WTC11 (cell line): Measurements from ENCODE around the gene CCDC85A. TPM values are rescaled to one million over a fixed set of nuclear protein-coding genes. Genes with fewer than 3 reads are reported as not detected.

Source experiments
- ATAC-seq: fragments of 200-7000 bp; cut with Tn5 transposase; 2 replicates; pipeline ENCODE4 v1.10.0; 2021; ENCODE audit warnings: mild to moderate bottlenecking, moderate library complexity
- CTCF ChIA-PET: fragments of 300-600 bp; sonication (Branson Sonifier 250); formaldehyde crosslinking; loops from one replicate; lab custom pipeline; 2021; ENCODE audit warnings: antibody characterized with exemption; lab: Charles Lee
- POLR2A ChIA-PET: fragments of 350-600 bp; sonication (Branson Sonifier 250); formaldehyde crosslinking; loops from one replicate; lab custom pipeline; 2021; ENCODE audit warnings: antibody characterized with exemption; lab: Charles Lee
- DNase-seq: peaks from one replicate; pipeline ENCODE4 v3.0.0; 2021; ENCODE audit warnings: low spot score
- H3K27ac Mint-ChIP-seq: 2 replicates; pipeline ENCODE4 v1.8.0; 2021; ENCODE audit warnings: mixed read lengths
- H3K27me3 Mint-ChIP-seq: 2 replicates; pipeline ENCODE4 v1.8.0; 2021; ENCODE audit warnings: low read depth, mild to moderate bottlenecking, moderate library complexity, mixed read lengths
- H3K36me3 Mint-ChIP-seq: 2 replicates; pipeline ENCODE4 v1.8.0; 2021; ENCODE audit warnings: mixed read lengths
- H3K4me1 Mint-ChIP-seq: 2 replicates; pipeline ENCODE4 v1.8.0; 2022; ENCODE audit warnings: mixed read lengths
- H3K4me3 Mint-ChIP-seq: 2 replicates; pipeline ENCODE4 v1.8.0; 2021; ENCODE audit warnings: mild to moderate bottlenecking, moderate library complexity, mixed read lengths
- H3K9me3 Mint-ChIP-seq: 2 replicates; pipeline ENCODE4 v1.8.0; 2021; ENCODE audit warnings: mixed read lengths
- CBFB ChIP-seq: sonication (generic); formaldehyde crosslinking; IDR thresholded peaks from 2 replicates; pipeline ENCODE4 v1.8.1; 2022; ENCODE audit warnings: mild to moderate bottlenecking, low read depth, missing genetic modification reagents
- CREM ChIP-seq: sonication (generic); formaldehyde crosslinking; IDR thresholded peaks from 2 replicates; pipeline ENCODE4 v1.8.1; 2022; ENCODE audit warnings: mild to moderate bottlenecking, missing genetic modification reagents, moderate library complexity
- ELF4 ChIP-seq: sonication (generic); formaldehyde crosslinking; IDR thresholded peaks from 2 replicates; pipeline ENCODE4 v1.8.1; 2022; ENCODE audit warnings: low read depth, mild to moderate bottlenecking, moderate library complexity, missing genetic modification reagents
- GABPB1 ChIP-seq: sonication (generic); formaldehyde crosslinking; IDR thresholded peaks from 2 replicates; pipeline ENCODE4 v1.8.1; 2023; ENCODE audit warnings: mild to moderate bottlenecking, missing genetic modification reagents
- GRHL2 ChIP-seq: fragments of 250-450 bp; sonication (Bioruptor Pico); IDR thresholded peaks from 2 replicates; pipeline ENCODE4 v1.8.0; 2022; ENCODE audit warnings: mild to moderate bottlenecking, moderate library complexity; ENCODE audit not compliant: insufficient replicate concordance, severe bottlenecking
- GTF2I ChIP-seq: fragments of 250-450 bp; sonication (Bioruptor Pico); conservative IDR thresholded peaks from 2 replicates; pipeline ENCODE4 v1.4.0; 2021; ENCODE audit warnings: mild to moderate bottlenecking
- NFE2L1 ChIP-seq: sonication (generic); formaldehyde crosslinking; IDR thresholded peaks from 2 replicates; pipeline ENCODE4 v1.8.1; 2023; ENCODE audit warnings: missing genetic modification reagents
- NR3C1 ChIP-seq: sonication (generic); formaldehyde crosslinking; conservative IDR thresholded peaks from 2 replicates; pipeline ENCODE4 v1.8.1; 2023; ENCODE audit warnings: low read depth, mild to moderate bottlenecking, missing genetic modification reagents
- OVOL2 ChIP-seq: fragments of 250-450 bp; sonication (Bioruptor Pico); IDR thresholded peaks from 2 replicates; pipeline ENCODE4 v1.9.0; 2021; ENCODE audit warnings: mild to moderate bottlenecking, borderline replicate concordance
- PRRX2 ChIP-seq: fragments of 250-450 bp; sonication (Bioruptor Pico); IDR thresholded peaks from 2 replicates; pipeline ENCODE4 v1.8.0; 2021; ENCODE audit warnings: mild to moderate bottlenecking
- SOX15 ChIP-seq: fragments of 250-450 bp; sonication (Bioruptor Pico); IDR thresholded peaks from 2 replicates; pipeline ENCODE4 v1.9.0; 2021; ENCODE audit warnings: mild to moderate bottlenecking
- SP1 ChIP-seq: sonication (generic); formaldehyde crosslinking; conservative IDR thresholded peaks from 2 replicates; pipeline ENCODE4 v1.8.1; 2022; ENCODE audit warnings: missing genetic modification reagents
- TEAD4 ChIP-seq: sonication (generic); formaldehyde crosslinking; IDR thresholded peaks from 2 replicates; pipeline ENCODE4 v1.8.0; 2022; ENCODE audit warnings: mild to moderate bottlenecking, missing genetic modification reagents
- ZNF232 ChIP-seq: sonication (generic); formaldehyde crosslinking; IDR thresholded peaks from 2 replicates; pipeline ENCODE4 v1.8.0; 2022; ENCODE audit warnings: mild to moderate bottlenecking, missing genetic modification reagents
- total RNA-seq: library from RNA; stranded (reverse); gene quantifications from 3 replicates; pipeline ENCODE4 v1.2.3, GENCODE V29; 2021
- TF ChIP-seq, protein P1 (sequence below): sonication (generic); formaldehyde crosslinking; IDR thresholded peaks from 2 replicates; pipeline ENCODE4 v1.8.1; 2023; ENCODE audit warnings: mild to moderate bottlenecking, missing genetic modification reagents, borderline replicate concordance
- TF ChIP-seq, protein P2 (sequence below): fragments of 250-450 bp; sonication (Bioruptor Pico); IDR thresholded peaks from 2 replicates; pipeline ENCODE4 v1.9.0; 2021; ENCODE audit warnings: mild to moderate bottlenecking, borderline replicate concordance
- TF ChIP-seq, protein P3 (sequence below): sonication (generic); formaldehyde crosslinking; IDR thresholded peaks from 2 replicates; pipeline ENCODE4 v1.8.1; 2022; ENCODE audit warnings: missing genetic modification reagents, borderline replicate concordance
- TF ChIP-seq, protein P4 (sequence below): fragments of 250-450 bp; sonication (Bioruptor Pico); conservative IDR thresholded peaks from 2 replicates; pipeline ENCODE4 v1.9.0; 2021; ENCODE audit warnings: mild to moderate bottlenecking

The CCDC85A gene
- total RNA-seq, 1 experiment from 2014 or later = 0.22 TPM

DNA sequence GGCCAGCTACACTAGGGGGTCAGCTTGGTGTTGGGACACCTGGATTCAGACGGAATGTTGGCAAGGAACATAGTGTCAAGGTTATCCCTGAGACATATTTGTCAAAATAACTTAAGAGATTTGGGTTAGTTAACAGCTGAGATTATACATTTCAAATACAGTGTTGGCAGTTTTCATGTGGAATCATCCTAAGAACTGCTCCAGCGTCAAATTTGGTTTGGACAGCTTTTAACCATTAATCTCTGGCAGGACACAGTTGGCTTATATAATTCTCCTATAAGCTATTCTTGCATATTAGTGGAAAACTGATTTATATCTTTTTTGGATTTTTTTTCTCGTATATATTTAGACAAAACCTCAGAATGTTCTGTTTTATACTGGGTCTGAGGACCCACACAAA, 132.2 kb downstream of the CCDC85A start:
- peaks cover 6% of the 10 kb centered on the region for H3K4me1 Mint-ChIP-seq
- CTCF ChIA-PET = no interaction called here
- no peak overlapping the region for H3K4me3 Mint-ChIP-seq
- DNase-seq = no peak
- H3K27me3 Mint-ChIP-seq = no peaks in the 10 kb centered on the region; the same call in 1 of the 2 replicates
- POLR2A ChIA-PET = interaction anchor here (0.6 kb wide), 1 partner anchor 296 kb away, joined by 6 read pairs; no protein-coding TSS in a partner anchor
- no peaks in the 10 kb centered on the region for H3K36me3 Mint-ChIP-seq
- H3K9me3 Mint-ChIP-seq = no peaks in the 10 kb centered on the region
- no peak overlapping the region for H3K27ac Mint-ChIP-seq
- no peak for ATAC-seq
- no peak for TF ChIP-seq OVOL2 (CRISPR knock-in tag)
- no peak for TF ChIP-seq SP1 (CRISPR knock-in tag)
- no peak for TF ChIP-seq TEAD4 (CRISPR knock-in tag)
- TF ChIP-seq GTF2I (CRISPR knock-in tag) = no peak
- TF ChIP-seq SOX15 (CRISPR knock-in tag) = no peak
- TF ChIP-seq NR3C1 (CRISPR knock-in tag) = no peak
- TF ChIP-seq CBFB (CRISPR knock-in tag) = no peak
- no peak for TF ChIP-seq GRHL2
- TF ChIP-seq NFE2L1 (CRISPR knock-in tag) = no peak
- TF ChIP-seq, protein P1, sequence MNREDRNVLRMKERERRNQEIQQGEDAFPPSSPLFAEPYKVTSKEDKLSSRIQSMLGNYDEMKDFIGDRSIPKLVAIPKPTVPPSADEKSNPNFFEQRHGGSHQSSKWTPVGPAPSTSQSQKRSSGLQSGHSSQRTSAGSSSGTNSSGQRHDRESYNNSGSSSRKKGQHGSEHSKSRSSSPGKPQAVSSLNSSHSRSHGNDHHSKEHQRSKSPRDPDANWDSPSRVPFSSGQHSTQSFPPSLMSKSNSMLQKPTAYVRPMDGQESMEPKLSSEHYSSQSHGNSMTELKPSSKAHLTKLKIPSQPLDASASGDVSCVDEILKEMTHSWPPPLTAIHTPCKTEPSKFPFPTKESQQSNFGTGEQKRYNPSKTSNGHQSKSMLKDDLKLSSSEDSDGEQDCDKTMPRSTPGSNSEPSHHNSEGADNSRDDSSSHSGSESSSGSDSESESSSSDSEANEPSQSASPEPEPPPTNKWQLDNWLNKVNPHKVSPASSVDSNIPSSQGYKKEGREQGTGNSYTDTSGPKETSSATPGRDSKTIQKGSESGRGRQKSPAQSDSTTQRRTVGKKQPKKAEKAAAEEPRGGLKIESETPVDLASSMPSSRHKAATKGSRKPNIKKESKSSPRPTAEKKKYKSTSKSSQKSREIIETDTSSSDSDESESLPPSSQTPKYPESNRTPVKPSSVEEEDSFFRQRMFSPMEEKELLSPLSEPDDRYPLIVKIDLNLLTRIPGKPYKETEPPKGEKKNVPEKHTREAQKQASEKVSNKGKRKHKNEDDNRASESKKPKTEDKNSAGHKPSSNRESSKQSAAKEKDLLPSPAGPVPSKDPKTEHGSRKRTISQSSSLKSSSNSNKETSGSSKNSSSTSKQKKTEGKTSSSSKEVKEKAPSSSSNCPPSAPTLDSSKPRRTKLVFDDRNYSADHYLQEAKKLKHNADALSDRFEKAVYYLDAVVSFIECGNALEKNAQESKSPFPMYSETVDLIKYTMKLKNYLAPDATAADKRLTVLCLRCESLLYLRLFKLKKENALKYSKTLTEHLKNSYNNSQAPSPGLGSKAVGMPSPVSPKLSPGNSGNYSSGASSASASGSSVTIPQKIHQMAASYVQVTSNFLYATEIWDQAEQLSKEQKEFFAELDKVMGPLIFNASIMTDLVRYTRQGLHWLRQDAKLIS (CRISPR knock-in tag) = no peak
- TF ChIP-seq, protein P2, sequence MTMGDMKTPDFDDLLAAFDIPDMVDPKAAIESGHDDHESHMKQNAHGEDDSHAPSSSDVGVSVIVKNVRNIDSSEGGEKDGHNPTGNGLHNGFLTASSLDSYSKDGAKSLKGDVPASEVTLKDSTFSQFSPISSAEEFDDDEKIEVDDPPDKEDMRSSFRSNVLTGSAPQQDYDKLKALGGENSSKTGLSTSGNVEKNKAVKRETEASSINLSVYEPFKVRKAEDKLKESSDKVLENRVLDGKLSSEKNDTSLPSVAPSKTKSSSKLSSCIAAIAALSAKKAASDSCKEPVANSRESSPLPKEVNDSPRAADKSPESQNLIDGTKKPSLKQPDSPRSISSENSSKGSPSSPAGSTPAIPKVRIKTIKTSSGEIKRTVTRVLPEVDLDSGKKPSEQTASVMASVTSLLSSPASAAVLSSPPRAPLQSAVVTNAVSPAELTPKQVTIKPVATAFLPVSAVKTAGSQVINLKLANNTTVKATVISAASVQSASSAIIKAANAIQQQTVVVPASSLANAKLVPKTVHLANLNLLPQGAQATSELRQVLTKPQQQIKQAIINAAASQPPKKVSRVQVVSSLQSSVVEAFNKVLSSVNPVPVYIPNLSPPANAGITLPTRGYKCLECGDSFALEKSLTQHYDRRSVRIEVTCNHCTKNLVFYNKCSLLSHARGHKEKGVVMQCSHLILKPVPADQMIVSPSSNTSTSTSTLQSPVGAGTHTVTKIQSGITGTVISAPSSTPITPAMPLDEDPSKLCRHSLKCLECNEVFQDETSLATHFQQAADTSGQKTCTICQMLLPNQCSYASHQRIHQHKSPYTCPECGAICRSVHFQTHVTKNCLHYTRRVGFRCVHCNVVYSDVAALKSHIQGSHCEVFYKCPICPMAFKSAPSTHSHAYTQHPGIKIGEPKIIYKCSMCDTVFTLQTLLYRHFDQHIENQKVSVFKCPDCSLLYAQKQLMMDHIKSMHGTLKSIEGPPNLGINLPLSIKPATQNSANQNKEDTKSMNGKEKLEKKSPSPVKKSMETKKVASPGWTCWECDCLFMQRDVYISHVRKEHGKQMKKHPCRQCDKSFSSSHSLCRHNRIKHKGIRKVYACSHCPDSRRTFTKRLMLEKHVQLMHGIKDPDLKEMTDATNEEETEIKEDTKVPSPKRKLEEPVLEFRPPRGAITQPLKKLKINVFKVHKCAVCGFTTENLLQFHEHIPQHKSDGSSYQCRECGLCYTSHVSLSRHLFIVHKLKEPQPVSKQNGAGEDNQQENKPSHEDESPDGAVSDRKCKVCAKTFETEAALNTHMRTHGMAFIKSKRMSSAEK (CRISPR knock-in tag) = no peak
- TF ChIP-seq, protein P3, sequence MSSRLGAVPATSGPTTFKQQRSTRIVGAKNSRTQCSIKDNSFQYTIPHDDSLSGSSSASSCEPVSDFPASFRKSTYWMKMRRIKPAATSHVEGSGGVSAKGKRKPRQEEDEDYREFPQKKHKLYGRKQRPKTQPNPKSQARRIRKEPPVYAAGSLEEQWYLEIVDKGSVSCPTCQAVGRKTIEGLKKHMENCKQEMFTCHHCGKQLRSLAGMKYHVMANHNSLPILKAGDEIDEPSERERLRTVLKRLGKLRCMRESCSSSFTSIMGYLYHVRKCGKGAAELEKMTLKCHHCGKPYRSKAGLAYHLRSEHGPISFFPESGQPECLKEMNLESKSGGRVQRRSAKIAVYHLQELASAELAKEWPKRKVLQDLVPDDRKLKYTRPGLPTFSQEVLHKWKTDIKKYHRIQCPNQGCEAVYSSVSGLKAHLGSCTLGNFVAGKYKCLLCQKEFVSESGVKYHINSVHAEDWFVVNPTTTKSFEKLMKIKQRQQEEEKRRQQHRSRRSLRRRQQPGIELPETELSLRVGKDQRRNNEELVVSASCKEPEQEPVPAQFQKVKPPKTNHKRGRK (CRISPR knock-in tag) = no peak
- no peak for TF ChIP-seq ZNF232 (CRISPR knock-in tag)
- TF ChIP-seq ELF4 (CRISPR knock-in tag) = no peak
- TF ChIP-seq GABPB1 = no peak
- TF ChIP-seq CREM (CRISPR knock-in tag) = no peak
- TF ChIP-seq PRRX2 (CRISPR knock-in tag) = no peak
- TF ChIP-seq, protein P4, sequence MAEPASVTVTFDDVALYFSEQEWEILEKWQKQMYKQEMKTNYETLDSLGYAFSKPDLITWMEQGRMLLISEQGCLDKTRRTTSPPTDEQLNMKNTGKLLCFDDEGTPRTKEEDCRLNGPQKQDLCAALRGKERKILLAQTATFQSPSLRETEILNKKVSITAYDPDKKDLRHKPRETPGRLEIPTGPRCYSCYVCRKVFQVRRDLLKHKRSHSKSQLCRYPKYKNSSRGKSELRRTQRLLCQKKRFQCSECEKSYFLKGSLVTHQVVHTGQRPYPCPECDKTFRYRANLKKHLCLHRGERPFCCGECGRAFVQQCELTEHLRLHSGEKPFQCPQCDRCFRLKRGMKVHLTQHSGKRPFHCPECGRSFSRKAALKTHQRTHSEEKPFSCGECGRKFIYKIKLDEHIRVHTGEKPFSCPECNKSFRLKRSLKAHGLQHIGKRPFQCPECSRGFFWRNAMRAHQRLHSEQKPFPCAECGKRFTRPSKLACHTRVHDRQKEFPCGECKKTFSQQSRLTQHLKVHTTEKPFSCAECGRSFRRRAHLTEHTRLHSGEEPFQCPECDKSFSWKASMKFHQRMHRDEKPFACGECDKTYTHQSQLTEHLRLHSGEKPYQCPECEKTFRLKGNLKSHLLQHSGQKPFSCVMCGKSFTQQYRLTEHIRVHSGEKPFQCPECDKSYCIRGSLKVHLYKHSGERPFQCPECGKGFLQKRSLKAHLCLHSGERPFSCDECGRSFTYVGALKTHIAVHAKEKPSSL = no peak
